WTC11 (cell line): Measurements from ENCODE around the gene NEB. TPM values are rescaled to one million over a fixed set of nuclear protein-coding genes. Genes with fewer than 3 reads are reported as not detected.

Experiments used
- ATAC-seq: fragments of 200-7000 bp; cut with Tn5 transposase; 2 replicates; pipeline ENCODE4 v1.10.0; 2021; ENCODE audit warnings: mild to moderate bottlenecking, moderate library complexity
- CTCF ChIA-PET: fragments of 300-600 bp; sonication (Branson Sonifier 250); formaldehyde crosslinking; loops from one replicate; lab custom pipeline; 2021; ENCODE audit warnings: antibody characterized with exemption; lab: Charles Lee
- POLR2A ChIA-PET: fragments of 350-600 bp; sonication (Branson Sonifier 250); formaldehyde crosslinking; loops from one replicate; lab custom pipeline; 2021; ENCODE audit warnings: antibody characterized with exemption; lab: Charles Lee
- DNase-seq: peaks from one replicate; pipeline ENCODE4 v3.0.0; 2021; ENCODE audit warnings: low spot score
- H3K27ac Mint-ChIP-seq: 2 replicates; pipeline ENCODE4 v1.8.0; 2021; ENCODE audit warnings: mixed read lengths
- H3K27me3 Mint-ChIP-seq: 2 replicates; pipeline ENCODE4 v1.8.0; 2021; ENCODE audit warnings: low read depth, mild to moderate bottlenecking, moderate library complexity, mixed read lengths
- H3K36me3 Mint-ChIP-seq: 2 replicates; pipeline ENCODE4 v1.8.0; 2021; ENCODE audit warnings: mixed read lengths
- H3K4me1 Mint-ChIP-seq: 2 replicates; pipeline ENCODE4 v1.8.0; 2022; ENCODE audit warnings: mixed read lengths
- H3K4me3 Mint-ChIP-seq: 2 replicates; pipeline ENCODE4 v1.8.0; 2021; ENCODE audit warnings: mild to moderate bottlenecking, moderate library complexity, mixed read lengths
- H3K9me3 Mint-ChIP-seq: 2 replicates; pipeline ENCODE4 v1.8.0; 2021; ENCODE audit warnings: mixed read lengths
- ARID4B ChIP-seq: sonication (generic); formaldehyde crosslinking; IDR thresholded peaks from 2 replicates; pipeline ENCODE4 v1.8.0; 2023; ENCODE audit warnings: missing genetic modification reagents, mild to moderate bottlenecking, borderline replicate concordance
- ATF6 ChIP-seq: sonication (generic); formaldehyde crosslinking; IDR thresholded peaks from 2 replicates; pipeline ENCODE4 v1.8.1; 2023; ENCODE audit warnings: mild to moderate bottlenecking, missing genetic modification reagents
- E2F5 ChIP-seq: sonication (generic); formaldehyde crosslinking; IDR thresholded peaks from 2 replicates; pipeline ENCODE4 v1.8.1; 2022; ENCODE audit warnings: mild to moderate bottlenecking, moderate library complexity, missing genetic modification reagents
- ELF4 ChIP-seq: sonication (generic); formaldehyde crosslinking; IDR thresholded peaks from 2 replicates; pipeline ENCODE4 v1.8.1; 2022; ENCODE audit warnings: low read depth, mild to moderate bottlenecking, moderate library complexity, missing genetic modification reagents
- EMX1 ChIP-seq: fragments of 250-450 bp; sonication (Bioruptor Pico); IDR thresholded peaks from 2 replicates; pipeline ENCODE4 v1.8.0; 2021; ENCODE audit warnings: mild to moderate bottlenecking
- FOXJ3 ChIP-seq: sonication (generic); formaldehyde crosslinking; IDR thresholded peaks from 2 replicates; pipeline ENCODE4 v1.9.0; 2021; ENCODE audit warnings: missing genetic modification reagents, mild to moderate bottlenecking, borderline replicate concordance
- GABPB1 ChIP-seq: sonication (generic); formaldehyde crosslinking; IDR thresholded peaks from 2 replicates; pipeline ENCODE4 v1.8.1; 2023; ENCODE audit warnings: mild to moderate bottlenecking, missing genetic modification reagents
- HMGA2 ChIP-seq: fragments of 250-450 bp; sonication (Bioruptor Pico); IDR thresholded peaks from 2 replicates; pipeline ENCODE4 v1.4.0; 2021; ENCODE audit warnings: mild to moderate bottlenecking, moderate library complexity
- HMGXB4 ChIP-seq: sonication (generic); formaldehyde crosslinking; IDR thresholded peaks from 2 replicates; pipeline ENCODE4 v1.8.1; 2023; ENCODE audit warnings: mild to moderate bottlenecking, moderate library complexity, missing genetic modification reagents
- IRF2 ChIP-seq: sonication (generic); formaldehyde crosslinking; IDR thresholded peaks from 2 replicates; pipeline ENCODE4 v1.8.0; 2022; ENCODE audit warnings: low read depth, missing genetic modification reagents, borderline replicate concordance
- JAZF1 ChIP-seq: fragments of 250-450 bp; sonication (Bioruptor Pico); IDR thresholded peaks from 2 replicates; pipeline ENCODE4 v1.9.0; 2021; ENCODE audit warnings: moderate library complexity, mild to moderate bottlenecking, inconsistent platforms
- MAX ChIP-seq: sonication (generic); formaldehyde crosslinking; IDR thresholded peaks from 2 replicates; pipeline ENCODE4 v1.8.0; 2022; ENCODE audit warnings: mild to moderate bottlenecking, missing genetic modification reagents
- OVOL2 ChIP-seq: fragments of 250-450 bp; sonication (Bioruptor Pico); IDR thresholded peaks from 2 replicates; pipeline ENCODE4 v1.9.0; 2021; ENCODE audit warnings: mild to moderate bottlenecking, borderline replicate concordance
- PRDM15 ChIP-seq: sonication (generic); formaldehyde crosslinking; IDR thresholded peaks from 2 replicates; pipeline ENCODE4 v1.8.0; 2022; ENCODE audit warnings: missing genetic modification reagents
- STAT6 ChIP-seq: sonication (generic); formaldehyde crosslinking; conservative IDR thresholded peaks from 2 replicates; pipeline ENCODE4 v1.8.1; 2023; ENCODE audit warnings: mild to moderate bottlenecking, low read depth, missing genetic modification reagents, moderate library complexity
- ZSCAN18 ChIP-seq: fragments of 250-450 bp; sonication (Bioruptor Pico); IDR thresholded peaks from 2 replicates; pipeline ENCODE4 v2.1.2; 2022; ENCODE audit warnings: mild to moderate bottlenecking, moderate library complexity
- total RNA-seq: library from RNA; stranded (reverse); gene quantifications from 3 replicates; pipeline ENCODE4 v1.2.3, GENCODE V29; 2021

NEB gene
- total RNA-seq, 1 experiment from 2014 or later = 1.9 TPM

- Mint-ChIP-seq H3K27me3 (no peaks in the 10 kb centered on the region), H3K4me3 (no peak overlapping the region), H3K27ac (no peak overlapping the region), H3K9me3 (peaks cover 7% of the 10 kb centered on the region), H3K4me1 (peaks cover 14% of the 10 kb centered on the region), H3K36me3 (no peaks in the 10 kb centered on the region)
- DNase-seq (no peak), ATAC-seq (no peak)
- POLR2A ChIA-PET = no interaction called here
- CTCF ChIA-PET = no interaction called here
- TF ChIP-seq PRDM15 (CRISPR knock-in tag) (no peak), E2F5 (CRISPR knock-in tag) (no peak), FOXJ3 (no peak), EMX1 (CRISPR knock-in tag) (no peak), MAX (CRISPR knock-in tag) (no peak), ARID4B (CRISPR knock-in tag) (no peak), GABPB1 (CRISPR knock-in tag) (no peak), ATF6 (CRISPR knock-in tag) (no peak), ELF4 (CRISPR knock-in tag) (no peak), HMGA2 (no peak)
Observed at GRCh38 chr2:151767536-151767935, 33.3 kb upstream of the NEB start.

- Mint-ChIP-seq H3K36me3 (no peaks in the 10 kb centered on the region), H3K27me3 (no peaks in the 10 kb centered on the region), H3K9me3 (peaks cover 7% of the 10 kb centered on the region), H3K4me1 (peaks cover 14% of the 10 kb centered on the region), H3K4me3 (no peak overlapping the region), H3K27ac (no peak overlapping the region)
- DNase-seq (no peak), ATAC-seq (no peak)
- POLR2A ChIA-PET = no interaction called here
- CTCF ChIA-PET = interaction anchor here (0.9 kb wide), 1 partner anchor 11 kb away, joined by 4 read pairs; no protein-coding TSS in a partner anchor
- TF ChIP-seq GABPB1 (CRISPR knock-in tag) (no peak), JAZF1 (CRISPR knock-in tag) (no peak), ZSCAN18 (CRISPR knock-in tag) (no peak), HMGXB4 (CRISPR knock-in tag) (no peak), IRF2 (no peak), OVOL2 (CRISPR knock-in tag) (no peak), STAT6 (CRISPR knock-in tag) (no peak), EMX1 (CRISPR knock-in tag) (no peak)
Observed at GRCh38 chr2:151766437-151767153, 32.3 kb upstream of the NEB start.
